GM12891 (cell line): Measurements from ENCODE around the gene PUS1.

Experiments used
- POLR2A ChIP-seq: IDR thresholded peaks from 2 replicates; pipeline ENCODE4 v1.6.1; 2011; ENCODE audit warnings: low read depth, low read length, control low read depth
- POLR2AphosphoS5 ChIP-seq: IDR thresholded peaks from 2 replicates; pipeline ENCODE4 v1.6.1; 2011; ENCODE audit warnings: low read depth, low read length, control low read depth
- TAF1 ChIP-seq: IDR thresholded peaks from 2 replicates; pipeline ENCODE4 v1.6.1; 2011; ENCODE audit warnings: low read depth, low read length, control low read depth

GRCh38 chr12:131988054-131988796 is 59.1 kb downstream of the PUS1 start:
- TF ChIP-seq TAF1 (no peak), POLR2A (no peak), POLR2AphosphoS5 (no peak)
